ENCODE measurements around the gene TOPORS.
"Not testable (repeated sequence)": the region's sequence is repeated elsewhere in the genome, so short reads cannot be mapped to it uniquely, and the experiment has no call there.

The TOPORS gene

DNA sequence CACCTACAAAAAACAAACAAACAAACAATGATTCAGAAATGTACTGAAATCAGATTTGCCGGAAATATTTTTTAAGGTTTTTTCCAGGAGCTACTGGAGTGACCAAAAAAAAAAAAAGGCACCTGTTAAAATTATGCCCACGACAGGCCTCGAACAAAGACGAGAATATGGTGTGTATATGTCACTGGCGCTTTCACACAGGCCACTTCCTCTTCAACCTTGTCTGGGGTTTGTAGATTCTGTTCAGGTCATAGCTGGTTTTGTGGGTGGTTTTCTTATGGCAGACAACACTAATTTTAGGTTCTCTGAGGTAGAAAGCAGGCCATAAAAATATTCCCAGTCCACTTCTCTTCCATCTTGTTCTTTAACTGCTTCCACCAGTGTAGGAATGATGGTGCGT, 13.6 kb upstream of the TOPORS start:
- FAIRE-seq: no peak

GRCh38 chr9:32558408-32558934, 6.1 kb upstream of the TOPORS start:
- FAIRE-seq: peak; percentile 10

DNA sequence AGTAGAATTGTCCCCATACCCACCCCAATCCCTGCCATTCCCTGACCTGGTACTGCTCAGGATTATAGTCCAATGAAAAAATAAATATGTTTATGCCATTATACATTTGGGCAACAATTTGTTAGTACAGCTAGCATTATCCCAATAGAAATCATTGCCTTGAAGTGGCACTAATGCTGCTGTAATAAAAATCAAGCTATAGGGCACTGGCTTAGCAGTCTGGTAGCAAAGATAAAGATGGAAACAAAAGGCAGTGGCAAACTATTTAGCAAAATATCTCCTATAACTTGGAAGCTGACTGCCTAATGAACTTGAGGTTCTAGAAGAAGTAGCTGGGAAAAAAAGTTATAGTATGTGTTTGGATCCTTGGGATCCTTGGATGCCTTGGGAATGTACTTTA, 2.2 kb upstream of the TOPORS start:
- FAIRE-seq: no peak

- FAIRE-seq: no peak
Measured at GRCh38 chr9:32554107-32554506, 1.7 kb upstream of the TOPORS start.

DNA sequence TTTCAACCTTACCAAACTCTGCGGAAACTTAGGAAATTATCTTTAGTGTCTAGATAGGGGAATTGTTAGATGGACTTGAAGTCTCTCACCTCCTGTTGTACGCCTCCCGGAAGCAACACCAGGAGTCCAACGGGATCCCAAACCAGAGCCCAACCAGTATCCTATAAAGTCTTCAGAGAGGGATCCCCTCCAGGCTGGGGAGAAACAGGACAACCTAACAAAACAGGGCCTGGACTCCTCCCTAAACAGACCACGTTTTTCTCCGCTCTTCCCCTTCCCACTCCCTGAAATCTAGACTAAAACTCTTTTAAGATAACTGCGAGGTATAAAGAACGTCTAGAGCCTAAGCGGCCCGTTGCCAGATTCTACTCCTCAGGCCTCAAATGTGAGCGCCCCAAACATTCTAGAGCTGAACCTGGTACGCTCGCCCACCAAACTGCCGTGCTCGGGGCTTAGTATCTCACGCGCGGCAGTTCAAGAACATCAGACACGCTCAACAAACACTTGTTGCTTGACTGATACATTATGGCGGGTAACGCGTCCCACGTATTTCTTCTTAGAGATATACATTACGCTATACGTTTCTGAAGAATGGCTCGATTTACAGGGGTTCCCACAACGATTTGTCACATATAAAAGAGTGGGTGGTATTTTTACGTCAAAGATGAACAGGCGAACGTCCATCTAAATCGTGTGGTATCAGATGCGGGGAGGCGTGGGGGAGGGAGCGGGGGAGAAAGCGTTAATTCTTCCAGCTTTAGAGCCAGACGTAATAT, 922 bp downstream of the TOPORS start:
- no peak for FAIRE-seq

GRCh38 chr9:32550562-32551275, 1.7 kb downstream of the TOPORS start:
- FAIRE-seq: no peak

DNA sequence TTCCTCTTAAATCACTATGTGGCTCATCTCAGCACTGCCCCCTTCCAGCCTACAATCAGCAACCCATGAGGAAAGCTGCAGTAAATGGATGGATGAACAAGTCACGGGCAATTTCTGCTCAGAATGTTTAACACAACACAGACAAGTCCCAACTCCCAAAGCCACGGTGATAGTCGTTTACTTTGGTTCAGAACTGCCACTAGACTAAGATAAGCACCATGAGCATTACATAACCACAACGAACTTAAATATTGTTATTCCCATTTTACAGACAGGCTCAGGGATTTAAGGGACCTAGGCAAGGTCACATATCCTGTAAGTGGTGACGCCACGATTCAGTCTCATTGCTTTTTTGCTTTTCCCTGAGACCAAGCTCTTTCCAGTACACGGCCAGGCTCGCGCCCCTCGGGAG, 2.2 kb downstream of the TOPORS start:
- FAIRE-seq: no peak

GRCh38 chr9:32548213-32548612, 4.2 kb downstream of the TOPORS start:
- FAIRE-seq: not testable (repeated sequence)

- FAIRE-seq: no peak
Measured at GRCh38 chr9:32545884-32546283, 6.5 kb downstream of the TOPORS start.

- no peak for FAIRE-seq
Measured at GRCh38 chr9:32543047-32543446, 9.3 kb downstream of the TOPORS start.

GRCh38 chr9:32533816-32534215, 18.6 kb downstream of the TOPORS start:
- no peak for FAIRE-seq

GRCh38 chr9:32533336-32533735, 19.1 kb downstream of the TOPORS start:
- no peak for FAIRE-seq

DNA sequence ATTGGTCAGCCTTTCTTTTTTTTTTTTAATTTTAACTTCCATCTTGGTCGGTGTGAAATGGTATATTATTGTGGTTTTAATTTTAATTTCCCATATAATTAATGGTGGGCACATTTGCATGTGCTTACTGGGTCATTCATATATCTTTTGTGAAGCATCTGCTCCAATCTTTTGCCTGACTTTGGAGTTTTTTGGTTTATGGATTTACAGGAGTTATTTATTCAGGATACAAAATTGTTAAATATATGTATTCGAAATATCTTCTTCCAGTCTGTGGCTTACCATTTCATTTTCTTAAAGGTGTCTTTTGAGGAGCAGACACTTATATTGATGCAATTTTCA, 25.7 kb downstream of the TOPORS start:
- FAIRE-seq: no peak

GRCh38 chr9:32526041-32526706, 26.2 kb downstream of the TOPORS start, which contains the start of gene RIGI:
RIGI (minus strand) TSS chr9:32526196; CDS start chr9:32526166, 30 bp downstream.
- FAIRE-seq: peak; percentile 33

DNA sequence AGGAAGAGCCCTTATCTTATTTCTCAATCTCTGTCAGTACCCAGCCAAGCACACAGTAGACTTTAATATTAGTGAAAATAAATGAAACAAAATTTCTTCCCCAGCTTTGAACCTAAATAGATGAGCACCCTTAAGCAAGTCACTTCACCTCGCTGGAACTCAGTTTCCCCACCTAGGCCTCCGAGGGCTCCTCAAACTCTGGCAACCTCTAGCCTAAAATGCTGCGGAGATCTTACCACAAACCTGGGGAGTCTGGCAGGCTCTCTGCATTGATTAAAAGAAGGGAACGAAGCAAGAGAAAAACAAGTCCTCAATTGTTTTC, 26.7 kb downstream of the TOPORS start:
- no peak for FAIRE-seq

DNA sequence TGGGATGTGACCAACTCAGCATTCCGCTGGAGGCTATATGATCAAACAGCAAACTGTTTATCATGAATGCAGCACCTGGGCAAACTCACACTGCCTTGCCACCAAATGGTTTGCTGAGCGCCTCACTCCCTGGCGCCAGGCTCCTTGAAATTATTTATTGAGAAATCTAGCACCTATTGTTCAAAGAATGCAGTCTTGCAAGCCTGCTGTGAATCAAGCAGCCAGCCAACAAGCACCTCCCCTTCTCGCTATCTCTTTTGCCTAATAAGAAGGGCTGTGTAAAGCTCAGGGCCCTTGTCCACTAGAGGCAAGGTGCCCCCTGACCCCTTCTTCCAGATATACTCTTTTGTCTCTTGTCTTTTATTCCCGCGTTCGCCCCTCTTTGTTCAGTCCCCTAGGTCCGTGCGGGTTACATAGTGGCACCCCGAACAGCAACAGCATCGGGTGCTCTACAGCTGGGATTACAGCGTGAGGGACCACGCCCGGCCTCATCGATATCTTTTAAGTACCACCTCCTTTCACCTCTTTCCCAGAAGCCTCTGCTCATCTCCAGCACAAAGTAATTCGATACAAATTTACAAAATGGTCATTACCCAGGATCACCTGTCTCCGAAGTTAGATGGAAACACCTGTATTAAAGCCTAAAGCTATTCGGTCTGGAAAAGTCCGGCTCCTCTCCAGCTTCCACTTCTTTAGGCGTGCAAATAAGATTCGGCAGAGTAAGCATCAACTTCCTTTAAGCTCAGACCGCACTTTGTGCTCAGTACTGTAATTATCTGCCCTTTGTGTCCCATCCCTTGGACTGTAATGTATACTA, 27.3 kb downstream of the TOPORS start:
- FAIRE-seq: no peak

GRCh38 chr9:32524558-32524891, 27.9 kb downstream of the TOPORS start:
- not testable (repeated sequence) for FAIRE-seq

- no peak for FAIRE-seq
Measured at GRCh38 chr9:32523910-32524309, 28.5 kb downstream of the TOPORS start.

DNA sequence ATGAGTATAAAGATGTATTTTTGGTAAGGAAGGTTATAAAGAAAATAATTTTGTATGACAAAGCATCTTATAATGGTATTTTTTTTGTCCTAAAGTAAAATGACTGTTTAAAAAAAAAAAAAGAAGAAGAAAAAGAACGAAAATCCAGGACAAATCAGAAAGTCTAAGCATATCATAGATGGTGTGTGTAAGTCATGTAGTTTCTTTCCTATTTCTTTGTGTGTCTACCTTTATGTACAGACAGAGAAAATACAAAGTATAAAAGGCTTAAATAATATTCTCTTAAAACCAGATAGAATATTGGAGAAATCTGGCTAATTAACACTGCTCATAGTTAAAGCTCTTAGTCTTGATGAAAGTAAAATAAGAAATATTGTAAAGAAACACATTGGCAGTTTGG, 34.1 kb downstream of the TOPORS start:
- no peak for FAIRE-seq

DNA sequence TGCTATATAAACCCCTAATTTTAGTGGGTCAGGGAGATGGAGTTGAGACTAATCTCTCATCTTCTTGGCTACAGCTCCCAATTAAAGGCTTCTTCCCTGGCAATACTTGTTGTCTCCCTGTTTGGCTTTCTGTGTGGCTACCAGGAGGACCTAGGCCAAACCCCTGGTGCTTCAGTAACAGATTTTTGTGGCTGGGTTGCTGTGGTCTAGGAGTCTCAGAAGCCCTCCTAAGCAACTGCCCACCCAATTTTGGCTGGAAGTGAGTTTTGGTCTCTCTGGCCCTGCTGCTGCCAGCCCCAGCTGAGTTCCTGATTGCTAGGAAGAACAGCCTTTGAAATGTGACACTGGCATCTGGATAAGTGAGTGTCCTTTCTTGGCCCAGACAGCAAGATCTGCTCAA, 36.1 kb downstream of the TOPORS start:
- no peak for FAIRE-seq

- no peak for FAIRE-seq
Measured at GRCh38 chr9:32508728-32509127, 43.7 kb downstream of the TOPORS start.

DNA sequence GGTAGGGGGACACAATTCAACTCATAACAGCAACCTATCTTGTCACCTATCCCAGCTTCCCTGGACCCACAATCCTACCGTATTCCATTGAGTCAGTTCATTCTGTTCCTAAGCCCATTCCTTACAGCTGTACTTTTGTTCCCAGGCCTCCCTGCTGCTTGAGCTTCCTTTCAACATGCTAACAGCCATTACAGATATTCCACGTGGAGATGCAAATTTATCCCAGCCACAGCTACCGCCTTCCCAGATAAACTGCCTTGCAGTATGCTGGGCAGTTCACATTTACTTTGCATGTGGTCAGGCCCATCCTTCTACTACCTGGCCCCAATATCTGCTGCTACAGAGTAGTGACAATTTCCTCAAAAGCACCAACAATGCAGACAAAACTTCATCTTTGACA, 49.4 kb downstream of the TOPORS start:
- FAIRE-seq: no peak

- no peak for FAIRE-seq
Measured at GRCh38 chr9:32502464-32502863, 49.9 kb downstream of the TOPORS start.

Measured in colon (tissue), 2 donors.